ENCODE data around the gene SOX6.
"Not testable (repeated sequence)": the region's sequence is repeated elsewhere in the genome, so short reads cannot be mapped to it uniquely, and the experiment has no call there.

SOX6 gene

DNA sequence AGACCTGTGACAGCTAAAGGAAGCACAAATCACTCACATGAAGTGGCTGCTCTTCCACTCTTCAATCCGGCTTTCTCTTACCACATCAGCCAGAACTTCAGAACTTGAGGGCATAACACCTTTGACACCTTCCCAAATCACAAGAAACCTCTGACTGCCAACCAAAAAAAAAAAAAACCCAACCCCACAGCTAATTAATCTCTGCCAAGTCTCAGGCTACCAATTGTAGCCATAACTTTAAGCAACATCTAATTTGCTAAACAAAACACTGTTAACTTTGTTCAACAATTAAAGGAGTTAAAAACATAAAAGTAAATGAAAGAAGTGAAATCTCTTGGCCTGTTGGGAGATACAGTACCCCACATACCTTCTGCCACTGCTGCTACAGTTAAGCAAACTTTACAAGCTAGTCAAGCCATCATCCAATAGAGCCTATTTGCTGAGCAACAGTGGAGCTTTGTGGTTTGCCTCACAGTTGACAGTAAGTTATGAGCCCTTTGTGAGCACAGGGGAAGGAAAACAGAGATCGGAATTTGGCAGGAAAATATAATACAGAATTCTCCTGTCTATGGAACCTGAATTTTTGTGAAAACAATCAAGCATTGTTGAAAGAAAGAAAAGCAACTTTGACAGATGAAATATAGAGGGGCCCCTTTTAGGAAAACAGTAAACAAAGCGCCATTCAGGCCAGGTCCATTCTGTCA is at the start of gene SOX6:
TSS of gene SOX6 (minus strand) at position 490 of the 704 bp plus-strand sequence. CDS start 15,298 bp downstream, outside the sequence.
- DNase-seq: no peak

DNA sequence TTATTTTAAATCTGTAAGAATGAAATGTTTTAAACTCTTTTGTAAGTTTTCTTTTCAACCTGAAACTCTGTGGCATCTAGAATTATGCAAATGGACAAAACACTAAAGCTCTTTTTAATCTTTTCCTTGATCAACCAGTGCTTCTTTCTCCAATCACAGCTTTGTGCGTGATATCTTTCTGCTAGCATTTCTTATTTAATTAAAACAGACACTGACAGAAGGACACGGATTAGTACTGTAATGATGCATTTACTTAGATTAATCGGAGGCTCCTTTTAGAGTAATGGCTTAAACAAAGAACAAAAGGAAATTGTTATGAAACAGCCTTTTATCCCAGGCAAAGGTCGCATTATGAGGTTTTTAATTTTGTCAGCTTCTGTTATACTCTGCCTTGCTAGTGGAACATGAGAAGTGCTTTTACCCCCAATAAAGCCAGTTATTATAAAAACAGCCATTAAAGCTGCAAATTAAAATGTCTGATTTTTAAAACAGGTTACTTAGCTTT is 48.5 kb upstream of the SOX6 start:
- DNase-seq: no peak

DNA sequence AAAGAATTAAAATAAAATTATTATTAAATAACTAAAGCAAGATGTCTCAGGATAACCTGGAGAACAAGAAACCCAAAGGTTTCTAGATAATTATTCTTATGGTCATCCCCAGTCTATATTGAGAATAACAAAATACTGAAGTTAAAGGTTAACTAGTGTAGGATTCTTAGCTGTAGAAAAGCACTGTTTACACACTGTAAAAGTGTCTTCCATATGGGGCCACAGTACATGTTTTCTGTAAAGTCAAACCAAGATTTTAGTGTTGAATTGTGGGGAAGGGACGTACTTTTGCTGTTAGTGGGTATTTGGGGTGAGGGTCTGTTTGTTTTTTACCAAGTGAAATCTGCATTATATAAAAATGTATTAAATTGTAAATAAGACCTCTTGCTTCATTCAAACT is 47.5 kb upstream of the SOX6 start:
- no peak for DNase-seq

DNA sequence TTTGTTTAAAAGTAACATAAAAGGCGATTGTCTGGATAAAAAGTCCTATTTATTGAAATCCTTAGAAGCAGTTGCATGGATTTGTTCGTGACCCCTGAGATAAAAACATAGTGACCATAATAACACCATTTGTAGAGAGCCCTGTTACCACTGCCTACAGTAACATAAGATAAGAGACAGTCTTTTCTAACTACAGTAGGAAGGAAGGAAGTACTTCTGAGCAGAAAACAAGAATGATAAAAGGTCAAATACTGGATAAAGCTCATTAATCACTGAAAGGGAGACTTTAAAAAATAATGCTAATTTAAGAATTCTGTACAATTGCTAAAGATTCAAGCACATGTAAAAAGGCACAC is 47.1 kb upstream of the SOX6 start:
- no peak for DNase-seq

DNA sequence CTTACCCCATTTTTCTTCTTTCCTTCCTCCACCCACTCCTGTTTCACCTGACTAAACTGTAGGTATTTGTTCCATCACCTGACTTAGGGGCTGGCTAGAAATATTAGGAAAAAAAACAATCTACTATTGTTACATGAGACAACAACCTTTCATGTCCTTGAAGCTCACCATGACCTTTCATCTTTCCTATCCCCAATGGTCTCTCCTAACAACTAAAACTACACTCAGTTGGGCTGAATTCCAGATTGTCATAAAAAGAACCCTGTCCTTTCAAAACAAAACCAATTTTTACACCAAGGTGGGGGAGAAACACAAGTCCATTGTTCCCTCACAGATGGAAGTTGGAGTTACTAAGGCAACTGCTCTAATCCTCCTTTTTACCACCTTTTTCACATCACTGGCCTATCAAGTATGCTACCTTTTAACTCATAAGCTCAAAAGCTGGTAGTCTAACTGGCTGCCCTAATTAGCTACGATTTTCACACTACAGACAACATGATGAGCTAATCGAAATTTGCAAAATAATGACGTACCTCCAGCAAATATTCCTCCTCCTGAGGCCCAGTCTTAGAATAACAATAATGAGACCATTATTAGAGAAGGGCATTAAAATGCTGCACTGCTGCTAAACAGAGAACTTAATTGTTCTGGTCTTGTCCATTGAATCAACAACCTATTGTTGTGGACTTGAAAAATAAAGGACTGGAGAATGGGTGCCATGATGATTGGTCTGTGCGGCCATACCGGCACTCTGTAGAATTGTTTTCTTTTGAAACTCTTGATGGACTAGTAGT is 46.5 kb upstream of the SOX6 start:
- DNase-seq: no peak

DNA sequence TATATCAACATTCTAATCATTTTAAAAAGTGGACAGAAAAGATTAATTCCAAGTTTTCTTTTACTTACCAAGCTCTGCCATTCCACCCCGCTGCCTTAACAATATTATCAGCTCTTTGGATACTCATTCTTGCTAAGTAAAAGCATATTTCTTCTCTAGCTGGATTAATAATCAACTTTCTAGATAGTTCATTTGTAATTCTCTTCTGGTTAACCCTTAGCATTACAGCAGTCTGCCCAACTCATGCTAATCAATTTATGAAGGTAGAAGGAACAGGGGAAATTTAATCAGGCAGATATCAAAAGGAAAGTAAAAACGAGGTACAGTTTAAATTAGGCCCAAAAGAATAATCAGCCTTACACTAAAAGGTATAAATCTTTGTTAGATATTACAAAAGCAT is 41.0 kb upstream of the SOX6 start:
- DNase-seq: no peak

DNA sequence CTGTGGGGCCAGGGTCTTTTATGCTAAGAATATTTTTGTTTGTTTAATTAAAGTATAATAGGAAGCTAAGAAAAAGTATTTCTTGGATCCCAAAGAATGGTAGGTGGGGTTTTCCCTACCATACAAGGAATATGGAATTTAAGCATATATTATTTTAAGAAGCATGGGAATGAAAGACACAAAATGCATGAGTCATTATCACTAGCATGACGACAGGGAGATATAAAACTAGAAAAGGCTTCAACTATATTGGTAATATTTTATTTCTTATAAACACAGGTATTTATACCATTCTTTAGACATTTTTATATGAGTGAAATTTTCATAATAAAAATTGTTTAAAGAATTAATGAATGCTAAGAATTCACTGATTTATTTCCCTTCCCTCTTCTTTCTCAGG is 39.3 kb upstream of the SOX6 start:
- no peak for DNase-seq

DNA sequence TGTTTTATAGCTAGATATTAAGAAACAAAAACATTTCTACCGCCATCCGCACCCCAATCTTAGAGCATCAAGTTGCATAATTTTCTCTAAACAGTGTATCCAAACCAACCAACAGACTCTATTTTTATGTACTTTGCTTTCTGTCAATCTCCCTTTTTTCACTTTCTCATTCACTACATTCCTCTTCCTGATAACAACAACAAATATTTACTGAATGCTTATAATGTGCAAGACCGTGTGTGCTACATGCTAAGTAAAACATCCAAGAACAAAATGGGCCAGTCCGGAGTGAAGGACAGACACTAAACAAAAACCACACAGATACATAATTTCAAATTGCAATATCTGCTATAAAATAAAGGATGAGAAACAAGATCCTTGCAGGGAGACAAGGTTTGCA is 38.6 kb upstream of the SOX6 start:
- no peak for DNase-seq

DNA sequence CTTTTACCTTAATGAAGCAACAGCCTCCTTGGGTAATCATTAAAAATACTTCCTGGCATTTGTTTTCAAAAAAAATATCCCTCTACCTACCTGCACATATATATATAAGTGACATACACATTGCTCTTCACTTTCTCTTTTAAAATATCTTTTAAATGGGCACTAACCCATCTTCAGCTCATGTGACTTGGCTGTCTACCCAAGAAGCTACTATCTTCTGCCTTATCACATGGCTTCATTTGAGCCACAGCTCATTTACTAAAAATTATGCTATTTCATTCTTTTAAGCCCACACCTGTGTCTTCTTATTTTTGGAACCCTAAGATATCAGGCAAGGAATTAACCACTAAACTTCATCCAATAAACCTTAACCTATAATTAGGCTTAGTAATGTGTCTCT is 37.0 kb upstream of the SOX6 start:
- DNase-seq: no peak

DNA sequence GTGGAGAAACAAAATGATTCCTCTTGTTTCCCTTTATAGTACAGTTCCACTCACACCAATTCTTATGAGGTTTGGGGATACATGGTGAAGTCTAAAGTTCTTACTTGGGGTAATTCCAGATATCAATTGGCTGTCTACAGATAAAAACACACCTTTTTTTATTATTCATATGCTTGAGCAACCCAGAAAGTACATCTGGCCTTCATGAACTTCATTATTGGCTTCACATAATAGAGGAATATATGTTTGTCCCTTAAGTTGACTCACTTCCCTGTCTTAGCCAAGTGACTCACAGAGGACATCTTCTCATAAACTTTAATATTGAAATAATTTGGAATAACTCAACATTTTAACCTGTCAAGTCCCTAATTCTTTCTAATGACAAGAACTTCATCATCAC is 36.3 kb upstream of the SOX6 start:
- DNase-seq: no peak

DNA sequence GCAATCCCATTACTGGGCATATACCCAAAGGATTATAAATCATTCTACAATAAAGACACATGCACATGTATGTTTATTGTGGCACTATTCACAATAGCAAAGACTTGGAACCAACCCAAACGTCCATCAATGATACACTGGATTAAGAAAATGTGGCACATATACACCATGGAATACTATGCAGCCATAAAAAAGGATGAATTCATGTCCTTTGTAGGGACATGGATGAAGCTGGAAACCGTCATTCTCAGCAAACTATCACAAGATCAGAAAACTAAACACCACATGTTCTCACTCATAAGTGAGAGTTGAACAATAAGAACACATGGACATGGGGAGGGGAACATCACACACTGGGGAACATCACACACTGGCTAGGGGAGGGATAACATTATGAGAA is 34.5 kb upstream of the SOX6 start:
- DNase-seq: not testable (repeated sequence)

DNA sequence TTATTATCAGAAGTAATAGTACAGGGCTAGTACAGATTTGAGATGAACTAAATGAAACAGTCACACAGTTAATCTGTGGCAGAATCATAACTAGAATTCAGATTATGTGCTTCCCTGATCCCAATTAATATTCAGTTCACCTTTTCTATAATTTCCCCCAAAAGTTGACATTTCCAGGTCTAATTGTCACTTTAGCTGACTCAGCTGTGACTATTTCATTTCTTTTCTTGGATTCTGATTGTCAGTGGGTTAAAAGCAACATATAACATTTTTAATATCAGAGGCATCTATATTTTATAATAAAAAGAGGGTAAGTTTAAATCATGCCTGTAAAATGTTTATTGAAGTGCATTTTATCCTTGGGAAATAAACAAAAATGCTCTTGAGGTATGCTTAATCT is 28.8 kb upstream of the SOX6 start:
- DNase-seq: no peak

DNA sequence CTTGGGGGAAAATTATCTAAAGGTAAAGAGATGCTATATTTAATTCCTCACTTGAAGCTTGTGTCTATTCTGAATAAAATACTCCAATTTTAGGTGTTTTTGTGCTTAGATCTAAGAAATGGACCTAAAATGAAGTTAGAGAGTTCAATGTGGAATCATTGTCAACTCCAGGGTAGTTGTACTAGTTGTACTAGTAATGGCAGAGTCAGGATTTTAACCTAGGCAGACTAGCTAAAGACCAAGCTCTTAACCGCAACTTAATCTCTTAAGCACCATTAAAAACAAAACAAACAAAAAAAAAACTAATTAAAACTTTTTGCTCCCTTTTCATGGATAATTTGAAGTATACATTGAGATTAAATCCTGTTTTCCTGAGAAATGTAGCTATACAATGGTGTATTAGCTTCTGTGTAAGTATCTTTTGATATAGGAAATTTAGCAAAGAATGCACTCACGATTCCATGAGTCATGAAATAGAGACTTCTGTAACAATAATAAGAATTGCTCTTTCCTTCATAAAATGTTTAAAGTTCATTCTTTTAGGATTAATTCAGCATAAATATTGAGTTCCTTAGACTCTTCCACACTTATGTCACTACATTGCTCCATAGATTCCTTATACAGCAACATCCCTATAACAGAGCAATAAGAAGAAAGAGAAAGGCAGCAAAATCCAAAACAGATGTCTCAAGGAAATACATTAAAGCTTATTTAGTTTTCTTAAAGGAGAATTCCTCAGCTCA is 26.5 kb upstream of the SOX6 start:
- no peak for DNase-seq

DNA sequence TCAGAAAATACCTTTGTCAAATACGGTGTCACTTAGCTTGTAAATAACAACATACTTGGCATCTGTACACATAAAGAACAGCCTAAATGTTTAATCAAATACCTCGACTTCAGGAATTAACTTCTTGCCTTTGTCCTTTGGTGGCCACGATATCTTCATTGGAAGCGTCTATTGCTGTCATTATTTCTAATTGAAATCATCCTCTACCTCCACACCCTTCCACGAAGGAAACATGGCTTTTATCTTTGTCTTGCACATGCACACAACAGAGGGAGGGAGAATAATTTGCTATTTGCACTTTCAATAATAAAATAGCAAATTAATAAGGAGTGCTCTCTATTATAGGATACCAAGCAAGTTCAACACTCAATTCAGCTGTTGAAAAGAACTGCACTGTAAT is 25.8 kb upstream of the SOX6 start:
- no peak for DNase-seq

DNA sequence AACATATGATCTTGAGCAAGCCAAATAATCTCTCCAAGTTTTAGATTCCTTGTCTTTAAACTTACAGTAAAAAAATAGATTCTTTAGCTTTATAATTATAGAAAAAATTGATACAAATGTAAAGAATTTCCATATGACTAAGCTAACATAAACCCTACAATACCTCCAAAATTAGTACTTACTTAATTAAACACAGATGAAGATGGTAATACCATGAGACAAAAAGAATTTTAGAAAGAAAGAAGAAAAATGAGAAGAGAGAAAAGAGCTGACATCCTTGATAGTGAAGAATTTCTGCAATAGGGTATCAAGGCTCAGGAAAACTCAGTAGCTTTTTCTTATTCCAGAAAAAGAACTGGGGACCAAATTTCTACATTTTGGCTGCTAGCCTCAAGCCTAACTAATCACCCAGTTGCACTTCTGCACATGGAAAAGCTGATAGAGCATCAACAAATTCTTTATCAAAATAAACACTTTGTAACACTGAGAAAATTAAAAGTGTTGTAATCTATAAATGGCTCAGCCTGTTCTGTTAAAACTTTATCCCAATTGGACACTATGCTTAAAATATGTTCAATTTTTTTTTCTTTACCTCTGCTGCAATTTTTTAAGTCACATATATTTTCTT is 24.7 kb upstream of the SOX6 start:
- no peak for DNase-seq

DNA sequence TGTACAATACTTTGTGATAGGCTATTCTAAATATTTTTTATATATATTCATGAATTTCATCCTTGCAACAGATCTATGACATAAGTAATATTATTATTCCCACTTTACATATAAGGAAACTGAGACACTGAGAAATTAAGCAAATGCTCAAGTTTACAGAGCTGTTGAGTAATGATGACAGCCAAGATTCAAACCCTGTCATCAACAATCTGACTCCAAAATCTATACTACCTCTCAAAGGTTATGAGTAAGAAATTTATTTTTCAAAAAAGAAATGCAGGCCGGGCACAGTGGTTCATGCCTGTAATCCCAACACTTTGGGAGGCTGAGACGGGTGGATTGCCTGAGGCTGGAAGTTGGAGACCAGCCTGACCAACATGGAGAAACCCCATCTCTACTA is 22.6 kb upstream of the SOX6 start:
- no peak for DNase-seq

DNA sequence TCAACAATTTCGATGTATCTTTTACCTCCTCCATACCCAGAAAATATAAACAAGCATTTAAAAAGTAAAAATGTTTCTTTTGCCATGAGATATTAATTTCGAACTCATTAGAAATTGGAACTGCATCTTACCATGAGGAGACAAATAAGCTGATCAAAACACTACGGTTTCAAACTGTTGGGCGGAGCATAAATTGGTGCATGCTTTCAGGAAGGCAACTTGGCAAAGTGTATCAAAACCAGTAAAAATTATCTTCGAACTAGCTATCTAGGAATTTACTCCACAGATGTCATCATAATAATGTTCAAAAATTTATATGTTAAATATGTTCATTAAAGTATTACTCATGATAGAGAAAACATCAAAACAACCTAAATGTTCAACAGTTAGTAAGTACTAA is 21.4 kb upstream of the SOX6 start:
- DNase-seq: no peak

DNA sequence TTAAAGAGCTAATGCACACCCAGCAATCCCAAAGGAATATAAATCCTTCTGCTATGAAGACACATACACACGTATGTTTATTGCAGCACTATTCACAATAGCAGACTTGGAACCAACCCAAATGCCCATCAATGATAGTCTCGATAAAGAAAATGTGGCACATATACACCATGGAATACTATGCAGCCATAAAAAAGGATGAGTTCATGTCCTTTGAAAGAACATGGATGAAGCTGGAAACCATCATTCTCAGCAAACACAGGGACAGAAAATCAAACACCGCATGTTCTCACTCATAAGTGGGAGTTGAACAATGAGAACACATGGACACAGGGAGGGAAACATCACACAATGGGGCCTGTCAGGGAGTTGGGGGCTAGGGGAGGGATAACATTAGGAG is 19.3 kb upstream of the SOX6 start:
- not testable (repeated sequence) for DNase-seq

DNA sequence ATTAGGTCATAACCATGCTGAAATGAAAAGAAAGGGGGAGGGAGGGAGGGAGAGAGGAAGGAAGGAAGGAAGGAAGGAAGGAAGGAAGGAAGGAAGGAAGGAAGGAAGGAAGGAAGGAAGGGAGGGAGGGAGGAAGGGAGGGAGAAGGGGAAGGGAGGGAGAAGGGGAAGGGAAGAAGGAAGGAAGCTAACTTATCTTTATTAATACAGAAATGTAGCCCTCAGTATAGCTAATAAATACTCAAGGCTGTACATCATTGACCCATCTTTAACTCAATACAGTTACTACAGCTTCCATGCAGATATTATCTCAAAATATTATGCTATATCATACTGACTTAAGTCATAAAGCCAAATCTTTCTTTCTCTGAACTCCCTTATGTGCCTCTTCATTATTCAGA is 17.4 kb upstream of the SOX6 start:
- DNase-seq: no peak

DNA sequence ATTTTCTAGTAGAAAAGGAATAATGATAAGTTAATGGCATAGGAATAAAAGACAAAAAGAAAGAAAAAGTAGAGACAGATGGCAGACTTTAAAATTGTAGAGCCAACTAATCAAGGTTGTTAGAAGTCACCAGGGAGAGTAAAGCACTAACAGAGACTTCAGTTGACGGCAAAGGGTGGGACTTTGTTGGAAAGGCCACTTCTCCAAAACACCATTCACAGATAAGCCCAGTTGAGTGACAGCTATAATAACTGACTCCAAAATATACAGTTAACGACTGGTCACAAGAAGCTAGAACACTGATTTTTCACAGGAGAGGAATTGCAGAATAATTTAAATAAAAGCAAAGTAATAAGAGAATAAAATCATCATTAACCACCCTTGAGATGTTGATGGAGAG is 16.0 kb upstream of the SOX6 start:
- DNase-seq: no peak

DNA sequence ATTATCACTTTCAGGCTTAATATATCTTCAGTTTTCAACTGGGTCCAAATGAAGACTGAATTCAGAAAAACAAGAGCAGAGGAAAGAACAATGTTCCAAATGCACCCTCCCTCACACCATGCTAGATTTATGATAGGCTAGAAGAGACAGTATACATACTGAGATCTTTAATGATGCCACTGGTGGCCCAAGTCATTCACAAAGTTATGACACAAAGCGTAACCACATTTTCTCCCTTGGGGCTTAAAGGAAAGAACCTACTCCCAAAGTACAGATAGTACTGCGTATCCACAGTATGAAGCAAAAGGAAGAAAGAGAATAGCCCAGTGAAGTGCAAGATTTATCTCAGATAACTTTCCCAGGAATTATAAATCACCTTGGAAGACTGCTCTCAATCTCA is 10.9 kb upstream of the SOX6 start:
- DNase-seq: no peak

DNA sequence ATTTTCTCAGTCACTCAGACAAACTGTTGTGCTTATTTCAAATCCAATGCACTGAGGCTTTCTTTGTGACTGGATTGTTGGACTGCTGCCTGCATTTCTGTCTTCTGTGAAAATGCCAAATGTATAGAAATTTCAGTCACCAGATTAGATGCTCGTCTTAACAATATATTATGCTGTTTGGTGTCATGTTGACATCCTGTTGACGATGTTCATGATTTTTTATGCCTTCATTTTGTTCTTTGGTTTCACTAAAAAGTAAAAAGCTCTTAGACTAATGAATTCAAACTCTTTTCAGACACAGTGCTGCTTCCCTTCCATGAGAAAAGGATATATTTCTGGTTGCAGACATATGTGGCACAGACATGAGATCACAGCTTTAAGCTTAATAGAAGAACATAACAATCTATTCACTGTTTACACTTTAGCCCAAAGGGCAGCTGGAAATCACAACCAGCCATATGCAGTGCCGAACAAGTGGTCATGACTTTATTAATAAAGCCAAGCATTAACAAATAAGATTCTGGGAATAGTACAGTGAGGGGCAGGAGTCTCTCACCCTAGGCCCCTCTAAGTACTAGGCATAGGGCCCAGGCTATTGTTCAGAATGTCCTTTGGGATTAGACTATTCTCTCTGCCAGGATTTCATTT is 9.4 kb upstream of the SOX6 start:
- DNase-seq: no peak

DNA sequence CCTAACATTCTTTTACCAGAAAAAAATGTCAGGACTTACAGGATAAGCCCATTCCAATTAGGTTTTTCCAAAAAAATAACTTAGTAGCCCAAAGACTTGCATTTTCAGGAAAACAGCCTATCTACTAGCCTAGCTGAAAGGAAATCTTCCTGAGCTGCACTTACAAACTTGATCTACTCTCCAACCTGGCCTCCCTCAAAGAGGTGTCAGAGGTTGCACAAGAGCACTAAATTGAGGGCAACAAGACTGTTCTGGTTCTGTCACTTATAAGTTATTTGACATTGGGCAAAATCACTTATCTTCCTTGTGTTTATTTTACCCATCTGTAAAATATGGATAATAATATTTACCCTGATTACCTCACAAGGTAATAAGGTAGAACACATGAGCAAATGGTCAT is 7.9 kb upstream of the SOX6 start:
- DNase-seq: no peak
